HepG2 (cell line): ENCODE results near the gene CFL1. TPM values are rescaled to one million over a fixed set of nuclear protein-coding genes. Genes with fewer than 3 reads are reported as not detected.

Experiments
- CSRNP1 ChIP-seq: sonication (generic); formaldehyde crosslinking; IDR thresholded peaks from 2 replicates; pipeline ENCODE4 v1.8.1; 2023; ENCODE audit warnings: mild to moderate bottlenecking, missing genetic modification reagents
- GATAD2A ChIP-seq: IDR thresholded peaks from 2 replicates; pipeline ENCODE4 v1.6.1; 2016
- HDAC2 ChIP-seq: sonication (generic); formaldehyde crosslinking; IDR thresholded peaks from 2 replicates; pipeline ENCODE4 v1.4.0; 2020; ENCODE audit warnings: missing genetic modification reagents
- NR2F2 ChIP-seq: IDR thresholded peaks from 2 replicates; pipeline ENCODE4 v1.6.1; 2012; ENCODE audit warnings: low read depth, inconsistent platforms, borderline replicate concordance
- PRMT3 ChIP-seq: sonication (generic); formaldehyde crosslinking; IDR thresholded peaks from 2 replicates; pipeline ENCODE4 v1.8.1; 2022; ENCODE audit warnings: low read depth, mild to moderate bottlenecking, moderate library complexity, missing genetic modification reagents, borderline replicate concordance
- SRSF4 ChIP-seq: fragments of 200-400 bp; formaldehyde crosslinking; IDR thresholded peaks from one replicate; pipeline ENCODE4 v1.6.1; 2018; ENCODE audit warnings: mild to moderate bottlenecking, low read depth, low read length, moderate library complexity; ENCODE audit not compliant: poor library complexity, severe bottlenecking
- TEF ChIP-seq: sonication (generic); formaldehyde crosslinking; IDR thresholded peaks from 2 replicates; pipeline ENCODE4 v1.5.0; 2020; ENCODE audit warnings: missing genetic modification reagents
- YEATS4 ChIP-seq: sonication (generic); formaldehyde crosslinking; IDR thresholded peaks from 2 replicates; pipeline ENCODE4 v1.4.0; 2020; ENCODE audit warnings: missing genetic modification reagents, borderline replicate concordance
- ZBTB8A ChIP-seq: sonication (generic); formaldehyde crosslinking; IDR thresholded peaks from 2 replicates; pipeline ENCODE4 v1.4.0; 2020; ENCODE audit warnings: mild to moderate bottlenecking, low read depth, missing genetic modification reagents, borderline replicate concordance
- ZMAT5 ChIP-seq: sonication (generic); formaldehyde crosslinking; IDR thresholded peaks from 2 replicates; pipeline ENCODE4 v1.5.0; 2020; ENCODE audit warnings: mild to moderate bottlenecking, low read depth, missing genetic modification reagents, borderline replicate concordance
- ZNF142 ChIP-seq: sonication (generic); formaldehyde crosslinking; IDR thresholded peaks from 2 replicates; pipeline ENCODE4 v1.4.0; 2020; ENCODE audit warnings: missing genetic modification reagents
- ZNF569 ChIP-seq: sonication (generic); formaldehyde crosslinking; IDR thresholded peaks from 2 replicates; pipeline ENCODE4 v1.5.0; 2020; ENCODE audit warnings: mild to moderate bottlenecking, missing genetic modification reagents, moderate library complexity, borderline replicate concordance
- ZNF761 ChIP-seq: sonication (generic); formaldehyde crosslinking; conservative IDR thresholded peaks from 2 replicates; pipeline ENCODE4 v1.4.0; 2020; ENCODE audit warnings: mild to moderate bottlenecking, missing genetic modification reagents
- polyA plus RNA-seq, 8 experiments: library from polyadenylated mRNA; depleted of rRNA in 3 of 8; stranded (reverse) in 7 of 8; unstranded in 1 of 8; fragments of >200 nt; fragmentation: Illumina TruSeq in 4 of 8; extraction: Trizol in 4 of 8; gene quantifications; 2 replicates each; pipeline versions ENCODE4 v1.2.1 to v1.2.3, GENCODE V29; 2011 to 2016; ENCODE audit warnings: low read depth in 4 of 8, missing spikeins in 1 of 8, mixed read lengths in 1 of 8; ENCODE audit not compliant: insufficient read depth in 1 of 8
- total RNA-seq, 5 experiments: library from RNA; depleted of rRNA; stranded (reverse); fragments of >200 nt; fragmentation: Illumina TruSeq; extraction: Trizol; gene quantifications; 2 replicates each; pipeline ENCODE4 v1.2.3, GENCODE V29; 2016; ENCODE audit warnings: low read depth in 1 of 5
- TF ChIP-seq, protein P1 (sequence below): sonication (generic); formaldehyde crosslinking; IDR thresholded peaks from 2 replicates; pipeline ENCODE4 v1.5.0; 2020; ENCODE audit warnings: mild to moderate bottlenecking, missing genetic modification reagents
- TF ChIP-seq, protein P2 (sequence below): sonication (generic); formaldehyde crosslinking; IDR thresholded peaks from 2 replicates; pipeline ENCODE4 v1.4.0; 2020; ENCODE audit warnings: low read depth, mild to moderate bottlenecking, missing genetic modification reagents

Gene CFL1
- total and polyA plus RNA-seq, 2 of the 13 experiments (the other 11 are each of a cell fraction or from before 2014, with no cell fraction given), result 379 to 383 TPM

- TF ChIP-seq, protein P1, sequence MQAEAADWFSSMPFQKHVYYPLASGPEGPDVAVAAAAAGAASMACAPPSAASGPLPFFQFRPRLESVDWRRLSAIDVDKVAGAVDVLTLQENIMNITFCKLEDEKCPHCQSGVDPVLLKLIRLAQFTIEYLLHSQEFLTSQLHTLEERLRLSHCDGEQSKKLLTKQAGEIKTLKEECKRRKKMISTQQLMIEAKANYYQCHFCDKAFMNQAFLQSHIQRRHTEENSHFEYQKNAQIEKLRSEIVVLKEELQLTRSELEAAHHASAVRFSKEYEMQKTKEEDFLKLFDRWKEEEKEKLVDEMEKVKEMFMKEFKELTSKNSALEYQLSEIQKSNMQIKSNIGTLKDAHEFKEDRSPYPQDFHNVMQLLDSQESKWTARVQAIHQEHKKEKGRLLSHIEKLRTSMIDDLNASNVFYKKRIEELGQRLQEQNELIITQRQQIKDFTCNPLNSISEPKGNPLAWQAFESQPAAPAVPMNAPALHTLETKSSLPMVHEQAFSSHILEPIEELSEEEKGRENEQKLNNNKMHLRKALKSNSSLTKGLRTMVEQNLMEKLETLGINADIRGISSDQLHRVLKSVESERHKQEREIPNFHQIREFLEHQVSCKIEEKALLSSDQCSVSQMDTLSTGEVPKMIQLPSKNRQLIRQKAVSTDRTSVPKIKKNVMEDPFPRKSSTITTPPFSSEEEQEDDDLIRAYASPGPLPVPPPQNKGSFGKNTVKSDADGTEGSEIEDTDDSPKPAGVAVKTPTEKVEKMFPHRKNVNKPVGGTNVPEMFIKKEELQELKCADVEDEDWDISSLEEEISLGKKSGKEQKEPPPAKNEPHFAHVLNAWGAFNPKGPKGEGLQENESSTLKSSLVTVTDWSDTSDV (CRISPR knock-in tag), result 0 out of 2 replicates have a peak, but pooled peaks have one; percentile 28
- TF ChIP-seq SRSF4 (no peak), ZNF761 (CRISPR knock-in tag) (no peak), TEF (CRISPR knock-in tag) (no peak), YEATS4 (peak; percentile 40; the same call in 1 of the 2 replicates), ZBTB8A (CRISPR knock-in tag) (no peak), HDAC2 (0 out of 2 replicates have a peak, but pooled peaks have one; percentile 46), CSRNP1 (CRISPR knock-in tag) (no peak), GATAD2A (CRISPR knock-in tag) (no peak; the same call in 1 of the 2 replicates), ZNF569 (no peak), ZMAT5 (CRISPR knock-in tag) (no peak), NR2F2 (no peak), ZNF142 (CRISPR knock-in tag) (0 out of 2 replicates have a peak, but pooled peaks have one; percentile 26), PRMT3 (CRISPR knock-in tag) (peak; percentile 87; the same call in 1 of the 2 replicates)
- TF ChIP-seq, protein P2, sequence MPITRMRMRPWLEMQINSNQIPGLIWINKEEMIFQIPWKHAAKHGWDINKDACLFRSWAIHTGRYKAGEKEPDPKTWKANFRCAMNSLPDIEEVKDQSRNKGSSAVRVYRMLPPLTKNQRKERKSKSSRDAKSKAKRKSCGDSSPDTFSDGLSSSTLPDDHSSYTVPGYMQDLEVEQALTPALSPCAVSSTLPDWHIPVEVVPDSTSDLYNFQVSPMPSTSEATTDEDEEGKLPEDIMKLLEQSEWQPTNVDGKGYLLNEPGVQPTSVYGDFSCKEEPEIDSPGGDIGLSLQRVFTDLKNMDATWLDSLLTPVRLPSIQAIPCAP (CRISPR knock-in tag), result no peak
These were observed 42.3 kb upstream of the CFL1 start, which contains the start of gene FOSL1 (continued) for GRCh38 chr11:65900125-65900898.
